Endothelial cell (in vitro differentiated cells): ENCODE results near the gene ZNF135. TPM values are rescaled to one million over a fixed set of nuclear protein-coding genes. Genes with fewer than 3 reads are reported as not detected.

Source experiments
- DNase-seq: peaks from one replicate; pipeline ENCODE4 v3.0.0; 2021; ENCODE audit warnings: low spot score
- H3K27ac Mint-ChIP-seq: one replicate; pipeline ENCODE4 v1.8.0; 2021; ENCODE audit warnings: mixed read lengths, inconsistent platforms; ENCODE audit not compliant: unreplicated experiment
- H3K27me3 Mint-ChIP-seq: one replicate; pipeline ENCODE4 v1.8.0; 2021; ENCODE audit warnings: mild to moderate bottlenecking, moderate library complexity, mixed read lengths, inconsistent platforms; ENCODE audit not compliant: unreplicated experiment
- H3K36me3 Mint-ChIP-seq: one replicate; pipeline ENCODE4 v1.8.0; 2021; ENCODE audit warnings: mild to moderate bottlenecking, low read depth, mixed read lengths, inconsistent platforms; ENCODE audit not compliant: unreplicated experiment
- H3K4me1 Mint-ChIP-seq: one replicate; pipeline ENCODE4 v1.8.0; 2021; ENCODE audit warnings: mild to moderate bottlenecking, mixed read lengths, inconsistent platforms; ENCODE audit not compliant: unreplicated experiment
- H3K4me3 Mint-ChIP-seq: one replicate; pipeline ENCODE4 v1.8.0; 2021; ENCODE audit warnings: mild to moderate bottlenecking, mixed read lengths, inconsistent platforms; ENCODE audit not compliant: unreplicated experiment
- H3K9me3 Mint-ChIP-seq: one replicate; pipeline ENCODE4 v1.8.0; 2021; ENCODE audit warnings: mixed read lengths, inconsistent platforms; ENCODE audit not compliant: unreplicated experiment
- total RNA-seq: library from RNA; stranded (reverse); fragmentation: NEBNext Ultra II Directional; extraction: Animal tissue kit (Norgen Biotek cat#: 25700); gene quantifications from one replicate; pipeline ENCODE4 v1.2.1, GENCODE V29; 2021; ENCODE audit not compliant: unreplicated experiment
- TF ChIP-seq, protein P1 (sequence below): fragments of 200-600 bp; sonication (generic); IDR thresholded peaks from one replicate; pipeline ENCODE4 v1.5.0; 2021; ENCODE audit warnings: antibody characterized with exemption; ENCODE audit not compliant: unreplicated experiment

ZNF135 gene
- total RNA-seq, 1 donor from 2014 or later, result 1.1 TPM

- Mint-ChIP-seq H3K9me3 (peaks cover 44% of the 10 kb centered on the region), H3K36me3 (peaks cover 42% of the 10 kb centered on the region), H3K4me1 (no peaks in the 10 kb centered on the region), H3K27me3 (peaks cover 26% of the 10 kb centered on the region), H3K27ac (no peak overlapping the region), H3K4me3 (peak overlapping the region; percentile 27)
- DNase-seq, result no peak
- TF ChIP-seq, protein P1, sequence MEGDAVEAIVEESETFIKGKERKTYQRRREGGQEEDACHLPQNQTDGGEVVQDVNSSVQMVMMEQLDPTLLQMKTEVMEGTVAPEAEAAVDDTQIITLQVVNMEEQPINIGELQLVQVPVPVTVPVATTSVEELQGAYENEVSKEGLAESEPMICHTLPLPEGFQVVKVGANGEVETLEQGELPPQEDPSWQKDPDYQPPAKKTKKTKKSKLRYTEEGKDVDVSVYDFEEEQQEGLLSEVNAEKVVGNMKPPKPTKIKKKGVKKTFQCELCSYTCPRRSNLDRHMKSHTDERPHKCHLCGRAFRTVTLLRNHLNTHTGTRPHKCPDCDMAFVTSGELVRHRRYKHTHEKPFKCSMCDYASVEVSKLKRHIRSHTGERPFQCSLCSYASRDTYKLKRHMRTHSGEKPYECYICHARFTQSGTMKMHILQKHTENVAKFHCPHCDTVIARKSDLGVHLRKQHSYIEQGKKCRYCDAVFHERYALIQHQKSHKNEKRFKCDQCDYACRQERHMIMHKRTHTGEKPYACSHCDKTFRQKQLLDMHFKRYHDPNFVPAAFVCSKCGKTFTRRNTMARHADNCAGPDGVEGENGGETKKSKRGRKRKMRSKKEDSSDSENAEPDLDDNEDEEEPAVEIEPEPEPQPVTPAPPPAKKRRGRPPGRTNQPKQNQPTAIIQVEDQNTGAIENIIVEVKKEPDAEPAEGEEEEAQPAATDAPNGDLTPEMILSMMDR, result no peak
These were observed 2.8 kb upstream of the ZNF135 start for GRCh38 chr19:58056261-58056660.

DNA sequence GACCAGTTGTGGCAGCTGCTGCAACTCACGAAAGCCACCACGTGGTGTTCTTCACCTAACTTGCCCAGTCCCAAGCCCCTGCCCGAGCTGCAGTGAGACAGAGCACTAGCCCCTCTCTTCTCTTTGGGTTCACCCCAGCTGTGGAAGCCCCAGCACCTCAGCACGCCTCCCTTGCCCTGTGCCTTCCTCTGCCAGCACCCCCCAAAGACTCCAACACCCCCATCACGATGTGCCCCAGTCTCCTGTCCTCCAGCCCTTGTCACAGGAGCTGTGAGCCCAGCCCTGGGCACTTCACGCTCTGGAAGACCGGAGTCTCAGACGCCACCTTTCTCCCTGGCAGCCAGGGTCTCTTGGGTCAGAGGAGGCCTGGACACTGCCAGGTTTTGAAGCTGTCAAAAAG, 2.2 kb upstream of the ZNF135 start:
- Mint-ChIP-seq H3K4me3 (no peak overlapping the region), H3K27me3 (peaks cover 22% of the 10 kb centered on the region), H3K27ac (no peak overlapping the region), H3K9me3 (peaks cover 42% of the 10 kb centered on the region), H3K4me1 (no peaks in the 10 kb centered on the region), H3K36me3 (peaks cover 43% of the 10 kb centered on the region)
- TF ChIP-seq, protein P1, result no peak
- no peak for DNase-seq

DNA sequence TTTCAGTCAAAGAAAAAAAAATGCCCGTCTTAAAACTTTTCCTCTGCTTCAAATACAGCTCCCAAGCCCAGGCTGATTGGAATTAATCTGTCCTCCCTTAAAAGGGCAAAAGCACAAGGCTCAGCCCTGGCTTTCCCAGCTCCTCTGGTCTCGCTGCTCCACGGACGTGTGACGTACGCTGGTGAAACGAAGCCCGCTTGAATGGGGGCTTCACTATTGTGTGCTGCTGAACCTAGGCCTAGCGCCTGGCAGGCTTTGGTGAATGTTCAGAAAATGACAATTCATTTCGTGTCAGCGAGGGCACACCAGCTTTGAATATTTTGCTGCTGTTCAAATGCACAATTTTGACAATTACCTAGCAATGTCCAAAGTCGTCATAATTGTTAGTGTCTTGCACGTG, 615 bp upstream of the ZNF135 start:
- TF ChIP-seq, protein P1, result no peak
- peaks cover 44% of the 10 kb centered on the region for H3K9me3 Mint-ChIP-seq
- no peak overlapping the region for H3K4me3 Mint-ChIP-seq
- no peak overlapping the region for H3K27ac Mint-ChIP-seq
- DNase-seq, result no peak
- H3K36me3 Mint-ChIP-seq, result peaks cover 39% of the 10 kb centered on the region
- no peaks in the 10 kb centered on the region for H3K4me1 Mint-ChIP-seq
- H3K27me3 Mint-ChIP-seq, result peaks cover 21% of the 10 kb centered on the region

GRCh38 chr19:58059671-58060078, 593 bp downstream of the ZNF135 start:
- no peak overlapping the region for H3K27ac Mint-ChIP-seq
- TF ChIP-seq, protein P1, result no peak
- peaks cover 20% of the 10 kb centered on the region for H3K27me3 Mint-ChIP-seq
- H3K4me1 Mint-ChIP-seq, result no peaks in the 10 kb centered on the region
- no peak overlapping the region for H3K4me3 Mint-ChIP-seq
- peaks cover 44% of the 10 kb centered on the region for H3K36me3 Mint-ChIP-seq
- peaks cover 48% of the 10 kb centered on the region for H3K9me3 Mint-ChIP-seq
- DNase-seq, result no peak

DNA sequence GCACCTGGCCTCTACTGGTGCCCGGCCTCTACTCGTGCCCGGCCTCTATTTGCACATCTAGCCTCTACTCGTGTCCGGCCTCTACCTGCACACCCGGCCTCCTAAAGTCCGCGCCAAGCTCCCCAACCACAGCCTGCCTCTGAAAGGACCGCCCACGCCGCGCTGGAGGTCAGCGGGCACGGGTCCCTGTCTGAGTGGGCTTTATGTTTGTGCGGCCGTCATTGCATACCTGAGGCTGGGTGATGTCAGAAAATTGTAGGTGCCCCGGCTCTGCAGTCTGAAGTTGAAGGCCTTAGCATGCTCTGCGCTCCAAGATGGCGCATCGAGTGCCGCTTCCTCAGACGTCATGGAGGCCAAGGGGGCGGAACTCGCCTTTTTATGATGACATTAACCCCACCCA, 1.1 kb downstream of the ZNF135 start:
- H3K9me3 Mint-ChIP-seq, result peaks cover 44% of the 10 kb centered on the region
- peaks cover 17% of the 10 kb centered on the region for H3K27me3 Mint-ChIP-seq
- TF ChIP-seq, protein P1, result no peak
- H3K27ac Mint-ChIP-seq, result no peak overlapping the region
- DNase-seq, result no peak
- no peaks in the 10 kb centered on the region for H3K4me1 Mint-ChIP-seq
- peaks cover 41% of the 10 kb centered on the region for H3K36me3 Mint-ChIP-seq
- H3K4me3 Mint-ChIP-seq, result peak overlapping the region; percentile 76
